GM19397 (cell line): Measurements from ENCODE around the gene TP53TG3F.
"Not testable (repeated sequence)": the region's sequence is repeated elsewhere in the genome, so short reads cannot be mapped to it uniquely, and the experiment has no call there.

Experiments used
- ATAC-seq: cut with Tn5 transposase; IDR thresholded peaks from one replicate; pipeline ENCODE4 v1.9.1; 2021; ENCODE audit warnings: mild to moderate bottlenecking, moderate library complexity; ENCODE audit not compliant: unreplicated experiment

Gene TP53TG3F, protein sequence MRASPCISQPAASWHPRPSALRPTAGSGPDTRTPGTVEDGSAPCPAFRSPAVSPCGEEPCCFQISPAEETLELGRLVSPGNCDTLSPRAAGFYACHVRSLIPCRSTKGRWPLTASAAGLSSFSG

DNA sequence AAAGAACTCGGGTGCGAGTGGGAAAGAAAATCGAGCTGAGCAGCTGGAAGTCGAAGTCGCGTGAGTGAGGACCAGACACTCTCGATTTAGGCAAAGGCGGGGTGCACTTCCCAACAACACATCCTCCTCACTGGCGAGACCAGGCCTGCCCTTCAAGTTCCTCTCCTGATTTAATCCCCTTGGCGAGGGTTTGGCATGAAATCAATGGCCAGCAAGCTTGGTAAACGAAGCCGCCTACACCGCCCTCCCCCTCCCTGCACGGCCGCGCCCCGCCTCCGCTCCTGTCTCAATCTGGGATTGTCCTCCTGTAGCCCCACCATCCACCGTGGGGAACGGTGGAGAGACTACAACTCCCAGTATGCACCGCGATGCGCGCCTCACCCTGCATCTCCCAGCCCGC lies at the start of gene TP53TG3F:
TP53TG3F (plus strand) TSS at position 301 of the 400 bp plus-strand sequence; CDS start at position 369, 68 bp downstream.
- not testable (repeated sequence) for ATAC-seq

DNA sequence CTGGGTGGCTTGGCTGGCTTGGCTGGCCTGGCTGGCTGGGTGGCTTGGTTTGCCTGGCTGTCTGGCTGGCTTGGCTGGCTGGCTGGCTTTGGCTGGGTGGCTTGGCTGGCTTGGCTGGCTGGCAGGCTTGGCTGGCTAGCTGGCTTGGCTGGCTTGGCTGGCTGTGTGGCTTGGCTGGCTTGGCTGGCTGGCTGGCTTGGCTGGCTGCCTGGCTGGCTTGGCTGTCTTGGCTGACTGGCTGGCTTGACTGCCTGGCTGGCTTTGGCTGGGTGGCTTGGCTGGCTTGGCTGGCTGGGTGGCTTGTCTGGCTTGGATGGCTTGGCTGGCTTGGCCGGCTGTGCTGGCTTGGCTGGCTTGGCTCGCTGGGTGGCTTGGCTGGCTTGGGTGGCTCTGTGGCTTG lies 32.2 kb downstream of the TP53TG3F start:
- not testable (repeated sequence) for ATAC-seq

DNA sequence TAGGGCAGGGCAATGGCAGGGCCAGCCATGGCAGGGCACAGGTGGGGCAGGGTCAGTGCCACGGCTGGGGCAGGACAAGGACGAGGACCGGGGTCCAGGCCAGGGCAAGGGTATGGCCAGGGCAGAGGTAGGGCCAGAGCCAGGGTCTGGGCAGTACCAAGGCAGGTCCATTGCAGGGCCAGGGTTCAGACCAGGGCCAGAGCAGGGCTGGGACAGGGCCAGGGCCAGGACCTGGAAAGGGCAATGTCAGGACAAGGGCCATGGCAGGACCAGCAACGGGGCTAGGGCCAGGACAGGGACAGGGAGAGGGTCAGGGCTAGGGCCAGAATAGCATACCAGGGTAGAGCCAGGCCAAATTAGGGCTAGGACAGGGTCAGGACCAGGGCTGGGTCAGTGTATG lies 47.8 kb downstream of the TP53TG3F start:
- not testable (repeated sequence) for ATAC-seq

DNA sequence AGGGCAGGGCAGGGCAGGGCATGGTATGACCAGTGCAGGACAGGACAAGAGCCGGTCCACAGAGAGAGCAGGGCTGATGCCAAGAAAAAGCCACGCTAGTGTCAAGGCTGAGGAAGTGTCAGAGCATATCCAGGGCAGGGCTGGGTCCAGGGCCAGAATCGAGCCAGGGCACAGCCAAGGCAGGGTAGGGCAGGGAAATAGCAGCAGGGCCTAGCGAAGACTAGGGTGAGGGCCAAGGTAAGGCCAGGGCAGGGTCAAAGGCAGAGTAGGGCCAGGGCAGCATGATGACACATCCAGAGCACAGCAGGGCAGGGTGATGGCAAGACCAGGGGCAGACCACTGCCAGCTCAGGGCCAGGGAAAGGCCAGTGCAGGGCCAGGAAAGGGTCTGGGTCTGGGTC lies 49.7 kb downstream of the TP53TG3F start:
- ATAC-seq: not testable (repeated sequence)

DNA sequence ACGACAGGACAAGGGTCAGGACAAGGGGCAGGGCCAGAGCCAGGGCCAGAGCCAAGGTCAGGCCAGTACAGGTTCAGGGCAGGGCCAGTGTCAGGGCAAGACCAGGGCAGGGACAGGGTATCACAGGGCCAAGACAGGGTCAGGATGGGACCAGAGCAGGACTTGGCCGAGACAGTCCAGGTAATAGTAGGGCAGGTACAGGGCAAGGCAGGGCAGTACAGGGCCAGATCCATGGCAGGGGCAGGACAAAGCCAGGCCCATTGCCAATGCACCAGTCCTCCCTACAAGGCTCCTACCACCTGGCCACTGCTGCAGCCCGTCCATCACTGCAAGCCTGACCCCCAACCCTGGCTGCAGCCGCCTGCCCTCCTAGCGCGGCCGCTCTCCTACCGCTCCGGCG lies 50.5 kb downstream of the TP53TG3F start:
- not testable (repeated sequence) for ATAC-seq
